HG03039 (cell line): ENCODE data around the gene RXRA.

ENCODE experiments used
- ATAC-seq: cut with Tn5 transposase; IDR thresholded peaks from one replicate; pipeline ENCODE4 v1.9.1; 2021; ENCODE audit warnings: mild to moderate bottlenecking, moderate library complexity; ENCODE audit not compliant: unreplicated experiment

Gene RXRA

DNA sequence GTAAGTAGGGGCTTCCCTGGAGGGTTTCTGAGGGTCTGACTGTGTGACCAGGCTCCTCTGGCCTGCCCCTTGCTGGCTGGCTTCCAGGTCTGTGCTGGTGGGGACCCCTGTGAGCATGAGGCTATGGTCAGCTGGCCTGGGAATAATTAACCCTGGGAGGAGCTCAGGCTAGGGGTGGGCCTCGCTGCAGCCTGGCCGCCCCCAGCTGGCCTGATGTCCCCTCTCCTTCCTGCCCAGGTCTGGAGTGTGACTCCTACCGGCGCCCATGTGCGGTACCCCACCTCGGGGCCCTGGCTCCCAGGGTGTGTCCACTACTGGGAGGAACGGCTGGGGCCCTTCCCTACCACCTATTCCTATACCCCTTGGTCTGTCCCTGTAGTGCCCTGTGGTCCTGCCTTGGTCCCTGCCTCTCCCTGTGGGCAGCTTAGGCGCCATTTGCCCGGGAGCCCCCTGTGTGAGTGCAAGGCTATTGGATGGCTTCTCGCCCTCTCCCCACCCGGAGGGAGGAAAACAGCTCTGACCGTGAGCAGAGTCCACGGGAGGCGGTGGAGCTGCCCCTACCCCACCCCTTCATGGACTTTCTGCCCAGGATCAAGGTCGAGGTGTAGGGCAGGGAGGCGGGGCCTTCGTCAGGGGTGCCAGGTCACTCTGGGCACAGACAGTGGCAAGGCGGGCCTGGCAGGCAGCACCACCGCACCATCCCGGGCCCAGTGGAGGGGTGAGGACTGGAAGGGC is 9.4 kb downstream of the RXRA start:
- no peak for ATAC-seq

DNA sequence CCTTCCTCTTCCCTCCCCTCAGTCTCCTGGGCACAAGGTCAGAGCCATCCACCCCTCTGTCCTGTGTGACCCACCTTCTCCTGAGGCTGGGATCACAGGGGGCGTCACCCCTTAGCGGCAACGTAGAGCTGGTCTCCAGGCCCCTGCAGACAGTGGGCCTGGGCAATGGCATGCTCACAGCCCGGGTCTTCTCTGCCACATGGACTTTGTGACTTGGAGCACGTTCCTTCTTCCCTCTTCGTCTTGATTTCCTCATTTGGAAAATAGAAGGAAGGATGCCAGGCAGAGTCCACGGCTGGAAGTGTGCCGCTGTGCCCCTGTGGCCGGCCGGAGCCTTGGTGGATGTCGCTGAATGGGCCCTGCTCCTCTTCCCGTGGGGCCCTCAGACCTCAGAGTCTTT is 10.0 kb downstream of the RXRA start:
- no peak for ATAC-seq

DNA sequence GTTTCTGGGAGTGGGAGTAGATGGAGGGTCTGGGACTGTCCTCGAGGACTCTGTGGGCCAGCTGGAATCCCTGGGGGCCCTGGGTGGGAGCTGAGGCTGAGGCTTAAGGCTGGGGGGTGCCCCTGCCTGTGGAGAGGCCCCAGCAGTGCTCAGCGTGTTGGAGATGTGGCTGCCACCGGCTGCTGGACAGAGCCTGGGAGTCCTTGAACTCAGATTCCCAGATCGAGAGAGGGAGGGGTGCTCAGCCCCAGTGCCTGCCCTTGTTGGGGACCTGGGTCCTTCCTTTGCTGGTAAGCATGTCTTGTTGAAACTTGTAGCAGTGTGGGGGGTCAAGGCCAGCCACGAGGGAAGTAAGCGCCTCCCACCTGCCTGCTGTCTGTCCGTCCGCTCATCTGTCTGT is 10.7 kb downstream of the RXRA start:
- no peak for ATAC-seq

DNA sequence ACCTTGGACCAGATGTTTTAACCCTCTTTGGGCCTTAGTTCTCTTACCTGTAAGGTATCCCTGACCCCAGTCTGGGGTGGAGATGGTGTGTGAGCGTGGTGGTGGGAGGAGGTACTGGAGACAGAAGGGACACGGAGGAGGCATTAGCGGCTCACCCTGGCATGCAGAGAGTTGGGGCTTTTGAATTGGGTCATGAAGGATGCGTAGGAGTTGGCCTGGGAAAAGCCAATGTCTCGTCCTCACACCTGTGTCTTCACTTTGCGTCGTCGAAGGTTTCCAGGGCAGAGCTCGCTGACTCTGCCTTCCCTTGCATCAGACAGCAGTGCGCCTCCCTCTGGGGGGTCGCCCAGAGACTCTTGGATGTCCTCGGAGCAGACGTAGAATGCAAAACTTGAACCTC is 11.2 kb downstream of the RXRA start:
- ATAC-seq, result no peak

DNA sequence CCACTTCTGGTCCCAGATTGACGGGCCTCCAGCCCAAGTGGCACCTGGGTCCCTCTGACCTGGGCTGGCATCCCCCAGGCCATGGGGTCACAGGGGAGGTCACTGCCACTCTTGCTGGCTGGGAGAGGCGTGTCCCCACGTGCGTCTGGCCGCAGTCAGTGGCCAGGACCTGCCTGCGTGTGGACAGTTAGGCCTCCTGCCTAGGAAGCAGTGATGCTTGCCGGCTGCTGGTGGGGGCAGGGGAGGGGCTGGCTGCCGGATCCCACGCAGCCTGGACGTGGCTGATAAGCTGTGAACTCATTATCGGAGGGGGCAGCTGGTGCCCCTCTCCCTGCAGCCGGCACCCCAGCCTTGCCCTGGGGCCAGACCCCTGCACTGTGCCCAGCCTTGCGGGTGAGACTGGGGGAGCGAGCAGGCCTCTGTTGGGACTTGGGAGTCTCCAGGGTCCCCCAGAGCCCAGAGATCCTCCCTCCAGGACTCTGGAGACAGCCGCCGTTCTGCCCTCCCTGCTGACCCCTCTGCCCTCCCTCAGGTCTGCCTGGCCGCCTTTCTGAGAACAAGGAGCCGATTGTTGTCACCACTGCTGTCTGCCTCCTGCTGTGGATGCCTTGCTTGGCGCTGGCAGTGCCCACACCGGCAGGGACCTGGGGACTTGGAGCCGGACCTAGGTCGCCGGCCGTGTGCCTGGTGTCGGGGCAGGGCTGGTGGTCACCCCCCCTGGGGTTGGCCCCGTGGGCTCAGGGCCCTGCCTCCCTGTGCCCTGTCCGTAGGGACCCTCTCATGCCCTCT is 12.3 kb downstream of the RXRA start:
- ATAC-seq, result no peak

DNA sequence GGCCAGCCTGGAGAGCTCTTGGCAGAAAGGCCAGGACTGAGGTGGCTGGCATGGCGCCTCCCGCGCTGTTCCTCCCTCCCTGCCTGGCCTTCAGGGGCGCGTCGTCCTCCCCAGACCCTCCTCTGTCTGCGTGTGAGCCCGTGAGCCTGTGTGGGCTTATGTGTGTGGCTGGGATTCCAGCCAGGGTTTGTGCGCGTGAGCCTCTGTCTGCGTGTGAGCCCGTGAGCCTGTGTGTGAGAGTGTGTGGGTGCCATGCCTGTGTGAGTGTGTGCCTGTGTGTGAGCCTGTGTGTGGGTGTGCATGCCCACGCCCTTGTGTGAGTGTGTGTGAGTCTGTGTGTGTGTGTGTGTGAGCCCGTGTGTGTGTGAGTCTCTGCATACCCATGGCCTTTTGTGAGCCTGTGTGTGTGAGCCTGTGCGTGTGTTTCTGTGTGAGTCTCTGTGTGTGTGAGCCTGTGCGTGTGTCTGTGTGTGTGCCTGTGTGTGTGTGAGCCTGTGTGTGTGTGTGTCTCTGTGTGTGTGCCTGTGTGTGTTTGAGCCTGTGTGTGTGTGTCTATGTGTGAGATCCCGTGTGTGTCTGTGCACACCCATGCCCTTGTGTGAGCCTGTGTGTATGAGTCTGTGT is 13.0 kb downstream of the RXRA start:
- no peak for ATAC-seq

DNA sequence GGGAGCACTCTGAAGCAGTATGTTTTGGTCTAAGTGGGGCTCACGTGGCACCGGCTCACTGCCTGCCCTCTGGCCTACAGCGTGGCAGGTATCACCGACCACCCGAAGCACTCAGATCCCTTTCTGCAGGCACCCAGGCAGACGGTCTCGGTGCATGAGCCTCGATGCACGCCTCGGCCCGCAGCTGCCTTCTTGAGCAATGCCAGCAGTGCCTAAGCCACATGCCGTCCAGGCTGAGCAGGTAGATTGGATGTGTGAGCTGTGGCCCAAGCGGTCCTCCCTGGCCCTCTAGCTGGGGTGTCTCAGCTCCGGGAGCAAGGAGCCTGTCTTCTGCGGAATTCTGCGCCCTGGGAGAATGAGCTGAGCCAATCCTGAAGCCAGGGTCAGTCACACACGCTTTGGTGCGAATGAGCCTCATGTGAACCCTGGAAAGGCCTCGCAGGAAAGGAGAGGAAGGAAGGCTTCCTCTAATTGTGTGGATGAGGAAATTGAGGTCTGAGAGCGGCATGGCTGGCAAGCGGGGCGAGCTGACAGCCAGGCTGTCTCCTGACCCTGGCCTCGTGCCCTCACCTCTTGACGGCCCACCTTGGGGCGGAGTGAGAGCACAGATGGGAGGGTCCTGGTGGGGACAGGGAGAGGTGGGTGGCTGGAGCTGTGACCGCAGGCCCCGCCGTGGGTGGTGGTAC is 14.4 kb downstream of the RXRA start:
- no peak for ATAC-seq

DNA sequence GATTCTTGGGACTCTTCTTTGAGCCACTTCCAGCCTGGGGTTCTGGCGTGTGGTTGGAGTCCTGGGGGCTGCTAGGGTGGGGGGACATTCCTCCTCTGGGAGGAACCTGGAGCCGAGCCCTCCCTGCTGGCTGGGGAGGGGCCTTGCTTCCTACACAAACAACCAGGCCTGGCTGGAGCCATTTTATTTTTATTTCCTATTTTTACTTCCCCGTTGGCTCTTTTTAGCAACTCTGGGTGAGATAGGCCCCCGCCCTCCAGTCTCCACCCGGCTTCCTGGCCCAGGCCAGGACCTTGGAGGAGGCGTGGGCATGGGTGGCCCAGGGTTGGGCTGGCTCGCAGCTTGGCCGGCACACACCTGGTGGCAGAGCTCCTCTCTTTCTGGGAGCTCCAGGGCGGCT is 15.1 kb downstream of the RXRA start:
- no peak for ATAC-seq

DNA sequence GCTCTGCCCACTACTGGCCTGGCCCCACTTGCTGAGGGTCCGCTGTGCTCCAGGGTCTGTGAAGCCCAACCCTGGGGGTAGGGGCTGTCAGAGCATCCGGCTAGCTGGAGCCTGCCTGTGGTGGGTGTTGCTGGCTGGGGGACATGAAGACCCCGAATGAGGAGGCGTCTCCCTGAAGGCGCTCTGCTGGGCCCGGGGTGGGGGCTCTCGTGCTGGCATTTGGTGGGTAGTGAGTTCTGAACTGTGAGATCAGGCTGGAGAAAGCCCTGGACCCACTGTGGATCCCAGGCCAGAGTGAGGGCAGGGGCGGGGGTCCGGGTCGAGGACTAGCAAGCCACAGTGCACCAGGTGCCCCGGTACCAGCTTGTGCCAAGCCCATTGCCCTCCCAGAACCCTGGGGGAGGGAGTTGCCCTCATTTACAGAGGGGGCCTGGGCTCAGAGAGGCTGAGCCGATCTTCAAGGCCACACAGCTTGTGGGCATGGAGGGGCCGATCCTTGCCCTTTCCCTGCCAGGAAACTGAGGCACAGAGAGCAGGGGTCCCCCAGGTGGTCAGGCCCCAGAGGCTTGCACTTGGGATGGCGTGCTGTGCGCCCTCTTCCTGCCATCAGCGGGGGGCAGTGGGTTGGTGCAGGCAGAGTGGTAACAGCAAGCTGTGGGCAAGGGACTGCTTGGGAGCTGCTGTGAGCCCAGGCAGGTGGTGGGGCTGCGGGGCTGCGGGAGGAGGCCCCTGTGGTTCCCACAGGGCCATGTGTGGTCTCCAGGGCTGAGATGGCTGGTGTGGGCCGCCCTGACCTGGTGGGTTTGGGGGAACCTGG is 15.9 kb downstream of the RXRA start:
- ATAC-seq, result no peak

DNA sequence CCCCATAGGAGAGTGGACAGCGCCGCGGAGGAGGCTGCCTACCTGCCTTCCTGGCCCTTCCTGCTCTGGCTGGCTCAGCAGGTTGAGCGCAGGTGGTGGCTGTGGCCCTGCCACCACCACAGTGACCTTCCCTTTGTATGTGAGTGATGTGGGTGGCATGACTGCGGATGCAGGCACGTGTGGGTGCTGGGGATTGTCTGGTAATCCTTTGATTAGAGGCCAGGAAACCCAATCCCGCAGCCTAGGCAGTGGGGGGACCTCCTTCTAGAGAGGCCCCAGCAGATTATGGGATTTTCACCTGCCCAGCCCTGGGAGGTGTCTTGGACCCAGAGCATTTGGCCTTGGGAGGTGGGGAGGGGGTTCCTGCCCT is 16.5 kb downstream of the RXRA start:
- ATAC-seq, result no peak

DNA sequence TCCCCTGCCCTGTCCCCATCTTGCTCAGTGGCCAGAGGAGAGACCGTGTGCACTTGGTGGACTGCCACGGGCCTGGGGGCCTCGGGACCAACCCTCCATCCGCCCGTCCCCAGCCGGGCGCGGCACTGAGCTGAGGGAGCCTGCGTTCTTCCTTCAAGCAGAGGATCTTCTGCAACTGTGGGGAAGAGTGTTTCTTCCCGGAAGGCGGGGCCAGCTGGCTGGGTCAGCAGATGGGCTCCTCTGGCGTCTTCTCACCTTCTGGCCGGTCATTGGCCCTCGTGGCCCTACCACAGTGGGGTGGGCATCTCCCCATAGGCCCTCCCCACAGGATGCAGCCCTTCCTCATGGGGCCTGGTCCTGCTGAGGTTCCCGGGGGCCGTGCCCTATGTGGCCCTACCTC is 17.4 kb downstream of the RXRA start:
- no peak for ATAC-seq

DNA sequence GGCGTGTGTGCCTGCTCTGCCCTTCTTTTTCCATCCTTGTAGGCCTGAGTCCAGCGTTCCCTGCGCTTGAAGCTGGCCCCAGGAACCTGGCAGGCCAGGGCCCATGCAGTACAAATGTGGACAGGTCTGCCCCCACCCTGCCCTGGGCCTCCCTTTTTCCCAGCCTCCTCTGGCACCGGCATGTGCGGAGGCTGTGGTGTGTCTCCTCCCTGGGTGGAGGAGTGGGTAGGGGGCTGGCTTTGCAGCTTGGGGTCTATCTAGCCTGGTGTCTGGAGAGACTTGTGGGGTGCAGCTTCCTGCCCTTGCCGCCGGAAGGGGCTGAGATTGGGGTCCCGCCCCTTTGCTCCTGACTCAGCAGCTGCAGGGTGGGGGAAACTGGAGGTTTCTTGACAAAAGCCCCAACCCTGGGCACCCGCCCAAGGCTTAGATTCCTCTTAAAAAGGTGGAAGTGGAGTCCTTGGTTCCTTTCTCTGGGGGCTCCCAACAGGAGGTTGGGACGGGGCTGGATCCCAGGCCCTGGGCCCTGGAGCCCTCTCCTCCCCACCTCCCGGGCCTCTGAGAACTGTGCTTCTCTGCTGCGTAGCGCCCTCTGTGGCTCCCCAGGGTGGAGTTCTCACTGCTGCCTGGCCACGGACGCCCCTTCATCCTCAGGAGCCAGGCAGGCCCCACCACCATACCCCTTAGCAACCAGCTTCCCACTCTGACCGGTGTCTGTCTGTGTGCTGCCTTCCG is 18.0 kb downstream of the RXRA start:
- no peak for ATAC-seq

DNA sequence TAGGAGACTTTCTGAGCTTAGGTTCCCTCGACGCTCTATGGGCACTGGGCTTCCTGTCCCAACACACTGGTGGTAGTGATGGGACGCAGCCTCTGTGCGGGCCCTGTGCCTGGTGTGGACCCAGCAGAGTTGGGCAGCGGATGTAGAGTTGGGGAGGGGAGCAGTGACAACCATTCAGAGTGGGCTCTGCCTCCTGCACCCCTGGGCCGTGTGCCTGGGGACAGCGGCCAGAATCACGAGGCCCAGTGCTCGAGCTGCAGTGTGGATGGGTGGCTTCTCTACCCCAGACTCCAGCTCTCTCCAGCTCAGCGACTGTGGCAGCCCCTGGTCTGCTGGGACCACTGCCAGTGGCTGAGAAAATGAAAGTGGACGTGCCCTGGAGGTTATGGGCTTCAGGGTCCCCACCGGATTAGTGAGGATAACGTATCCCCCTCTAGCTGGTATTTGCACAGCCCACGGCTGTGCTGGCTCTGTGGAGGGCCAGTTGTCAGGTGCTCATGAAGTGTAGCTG is 18.6 kb downstream of the RXRA start:
- no peak for ATAC-seq

DNA sequence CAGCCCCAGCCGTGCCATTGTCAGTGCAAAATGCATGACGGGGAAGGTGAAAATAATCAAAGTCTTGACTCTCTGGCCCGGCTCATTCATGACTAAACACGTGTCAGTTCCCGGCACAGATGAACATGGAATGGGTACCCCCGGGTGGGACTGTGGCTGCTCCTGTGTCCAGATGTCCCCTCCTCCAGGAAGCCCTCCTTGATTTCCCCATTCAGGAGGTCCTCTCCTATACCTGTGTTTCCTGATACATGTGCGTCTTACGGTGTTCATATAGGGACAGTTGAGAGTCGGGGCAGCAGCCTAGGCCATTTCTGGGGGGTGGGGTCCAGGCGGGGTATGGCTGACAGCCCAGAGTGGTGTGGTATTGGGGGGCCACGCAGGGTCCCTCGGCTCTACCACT is 19.5 kb downstream of the RXRA start:
- ATAC-seq, result no peak

DNA sequence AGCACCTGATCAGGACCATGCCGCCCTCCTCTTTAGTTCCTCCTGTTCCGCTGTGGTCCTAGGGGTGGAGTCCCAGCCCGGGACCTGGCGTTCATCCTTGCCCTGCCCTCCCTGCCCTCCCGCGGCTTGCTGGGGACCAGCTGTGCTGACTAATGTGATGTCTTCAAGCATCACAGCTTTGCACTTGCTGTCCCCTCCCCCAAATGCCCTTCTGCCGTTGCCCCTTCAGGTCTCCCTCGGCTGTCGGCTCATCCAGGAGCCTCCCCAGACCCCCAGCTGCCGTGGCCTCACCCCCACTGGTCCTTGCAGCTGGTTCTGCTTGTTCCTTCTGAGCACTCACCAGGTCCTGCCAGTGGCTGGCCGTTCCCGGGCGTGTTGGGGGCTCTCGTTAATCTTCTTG is 19.9 kb downstream of the RXRA start:
- ATAC-seq, result no peak

DNA sequence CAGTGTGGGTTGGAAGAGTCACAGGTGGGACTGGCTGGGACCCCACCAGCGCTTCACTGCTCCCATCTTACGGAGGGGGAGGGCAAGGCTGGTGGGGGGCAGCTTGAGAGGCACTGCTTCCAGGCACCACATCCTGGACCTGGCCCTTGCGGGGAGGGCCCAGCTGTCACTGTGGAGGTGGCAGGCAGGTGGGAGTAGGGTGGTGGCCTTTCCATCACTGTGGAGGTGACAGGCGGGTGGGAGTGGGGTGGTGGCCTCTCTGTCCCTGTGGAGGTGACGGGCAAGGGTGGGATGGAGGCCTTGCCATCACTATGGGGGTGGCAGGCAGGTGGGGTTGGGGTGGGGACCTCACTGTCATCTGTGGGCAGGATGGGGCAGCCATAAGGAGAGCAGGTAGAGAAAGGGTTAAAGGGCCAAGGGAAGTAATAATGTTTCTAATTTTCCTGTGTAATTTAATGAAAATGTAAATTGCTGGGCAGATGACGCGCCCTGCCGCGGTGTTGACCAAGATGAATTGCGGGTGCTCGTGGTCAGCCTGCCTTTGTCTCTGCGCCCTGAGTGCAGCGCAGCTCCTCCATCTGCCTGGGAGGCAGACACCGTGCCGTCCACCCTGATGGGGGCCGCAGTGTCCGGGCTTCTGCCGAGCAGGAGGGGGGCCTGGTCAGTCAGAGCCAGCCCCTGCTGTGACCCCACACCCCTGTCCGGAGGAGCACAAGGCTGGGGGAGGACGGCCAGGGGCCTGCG is 20.8 kb downstream of the RXRA start:
- ATAC-seq, result no peak

DNA sequence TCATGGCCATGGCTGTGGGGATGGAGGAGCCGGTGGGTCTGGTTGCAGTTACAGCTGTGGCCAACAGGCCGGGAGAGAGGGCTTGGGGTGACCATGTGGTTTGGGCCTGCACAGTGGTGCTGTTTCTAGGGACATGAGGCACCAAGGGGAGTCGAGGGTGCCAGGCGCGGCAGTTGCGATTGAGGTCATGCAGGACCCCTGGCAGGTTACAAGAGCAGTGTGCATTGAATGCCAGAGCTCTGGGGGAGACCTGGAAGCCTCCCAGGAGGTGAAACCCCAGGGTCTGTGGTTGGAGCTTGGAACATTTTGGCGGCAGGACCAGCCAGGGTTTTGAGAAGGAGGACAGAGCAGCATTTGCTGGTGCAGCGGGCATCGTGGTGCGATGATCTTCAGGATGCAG is 21.7 kb downstream of the RXRA start:
- ATAC-seq, result no peak

DNA sequence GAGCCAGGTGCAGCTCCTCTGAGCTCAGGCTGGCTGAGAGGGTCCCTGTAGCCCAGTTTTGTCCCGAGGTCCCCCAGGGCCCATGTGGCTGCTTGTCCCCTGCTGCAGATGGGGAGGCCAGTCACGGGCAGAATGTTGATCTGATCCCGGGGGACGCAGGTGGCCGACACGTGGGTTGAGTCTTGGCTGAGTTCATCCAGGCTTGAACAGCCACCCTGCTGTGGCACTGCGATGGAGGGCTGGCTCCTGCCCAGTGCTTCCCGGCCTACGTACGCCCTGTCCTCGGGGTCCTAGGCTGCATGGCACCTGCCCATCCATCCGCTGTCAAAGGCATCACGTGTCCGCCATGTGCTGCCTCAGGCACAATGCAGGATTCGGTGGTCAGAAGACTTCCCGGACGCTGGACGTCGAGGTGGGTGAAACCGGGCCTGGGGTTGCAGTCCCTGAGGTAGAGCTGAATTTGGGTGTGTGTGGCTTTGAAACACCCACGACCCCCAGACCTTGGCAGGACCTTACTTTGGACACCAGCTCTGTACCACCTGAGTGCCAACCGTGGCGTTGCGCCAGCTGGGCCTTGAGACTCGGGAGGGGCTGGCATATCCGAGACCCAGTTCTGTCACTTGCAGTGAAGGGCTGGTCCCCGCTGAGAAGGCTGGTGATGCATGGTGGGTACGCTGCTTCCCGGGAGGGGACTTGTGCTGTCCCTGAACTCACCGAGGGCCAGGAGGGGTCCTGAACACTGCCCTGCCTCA is 22.3 kb downstream of the RXRA start:
- no peak for ATAC-seq
